Mesenchymal stem cell (in vitro differentiated cells and primary cell): Measurements from ENCODE around the gene CALML6.

Source experiments
- DNase-seq: peaks from one replicate; pipeline ENCODE4 v3.0.0-alpha.2; 2013
- H2AFZ ChIP-seq: one replicate; pipeline ENCODE4 v1.6.1; 2013; ENCODE audit warnings: low read depth, mild to moderate bottlenecking, control low read depth, inconsistent platforms, low read length, moderate library complexity
- H2AK5ac ChIP-seq: 2 replicates; pipeline ENCODE4 v1.6.1; 2013; ENCODE audit warnings: low read length, moderate library complexity, mild to moderate bottlenecking, inconsistent platforms; ENCODE audit not compliant: severe bottlenecking
- H2BK120ac ChIP-seq: one replicate; pipeline ENCODE4 v1.6.1; 2013; ENCODE audit warnings: low read depth, mild to moderate bottlenecking, inconsistent platforms, low read length, moderate library complexity
- H2BK12ac ChIP-seq, 2 experiments: one replicate each; pipeline ENCODE4 v1.6.1; 2013; ENCODE audit warnings: inconsistent platforms in 2 of 2, low read length in 2 of 2, mild to moderate bottlenecking in 2 of 2, moderate library complexity in 2 of 2, control low read depth in 1 of 2
- H2BK15ac ChIP-seq: one replicate; pipeline ENCODE4 v1.6.1; 2013; ENCODE audit warnings: mild to moderate bottlenecking, low read depth, inconsistent platforms; ENCODE audit not compliant: poor library complexity, severe bottlenecking
- H2BK5ac ChIP-seq: 2 replicates; pipeline ENCODE4 v1.6.1; 2013; ENCODE audit warnings: low read depth, mild to moderate bottlenecking, low read length, control low read depth, inconsistent platforms; ENCODE audit not compliant: poor library complexity, severe bottlenecking
- H3K14ac ChIP-seq, 2 experiments: one replicate each; pipeline ENCODE4 v1.6.1; 2013; ENCODE audit warnings: inconsistent platforms in 2 of 2, low read length in 2 of 2, control low read depth in 1 of 2, mild to moderate bottlenecking in 1 of 2, moderate library complexity in 1 of 2
- H3K18ac ChIP-seq, 2 experiments: one replicate each; pipeline ENCODE4 v1.6.1; 2013; ENCODE audit warnings: inconsistent platforms in 2 of 2, low read length in 2 of 2, control low read depth in 1 of 2, low read depth in 1 of 2, mild to moderate bottlenecking in 1 of 2
- H3K23ac ChIP-seq, 2 experiments: one replicate each; pipeline ENCODE4 v1.6.1; 2013; ENCODE audit warnings: inconsistent platforms in 2 of 2, low read length in 2 of 2, mild to moderate bottlenecking in 2 of 2, moderate library complexity in 2 of 2, control low read depth in 1 of 2
- H3K27ac ChIP-seq: 2 replicates; pipeline ENCODE4 v1.5.1; 2013; ENCODE audit warnings: mild to moderate bottlenecking, moderate library complexity, low read length, control low read depth, inconsistent platforms; ENCODE audit not compliant: poor library complexity, severe bottlenecking
- H3K27me3 ChIP-seq, 2 experiments: 2 replicates each; pipeline versions ENCODE4 v1.6.1 to v1.7.0; 2013; ENCODE audit warnings: low read length in 2 of 2, mild to moderate bottlenecking in 2 of 2, moderate library complexity in 2 of 2, control low read depth in 1 of 2, inconsistent platforms in 1 of 2; ENCODE audit not compliant: control insufficient read depth in 1 of 2, insufficient read depth in 1 of 2
- H3K36me3 ChIP-seq, 2 experiments: 2 replicates each; pipeline versions ENCODE4 v1.6.1 to v1.7.0; 2013; ENCODE audit warnings: low read length in 2 of 2, control low read depth in 1 of 2, inconsistent platforms in 1 of 2, low read depth in 1 of 2, mild to moderate bottlenecking in 1 of 2; ENCODE audit not compliant: insufficient read depth in 2 of 2, control insufficient read depth in 1 of 2
- H3K4ac ChIP-seq, 2 experiments: one replicate each; pipeline ENCODE4 v1.6.1; 2013; ENCODE audit warnings: inconsistent platforms in 2 of 2, low read length in 2 of 2, mild to moderate bottlenecking in 2 of 2, moderate library complexity in 2 of 2, control low read depth in 1 of 2, low read depth in 1 of 2
- H3K4me1 ChIP-seq: 2 replicates; pipeline ENCODE4 v1.6.1; 2013; ENCODE audit warnings: low read depth, low read length, control low read depth; ENCODE audit not compliant: control insufficient read depth, insufficient read depth
- H3K4me2 ChIP-seq: 2 replicates; pipeline ENCODE4 v1.6.1; 2013; ENCODE audit warnings: low read length, mild to moderate bottlenecking, inconsistent platforms; ENCODE audit not compliant: poor library complexity, severe bottlenecking
- H3K4me3 ChIP-seq, 2 experiments: 2 replicates each; pipeline versions ENCODE4 v1.5.1 to v1.7.0; 2013; ENCODE audit warnings: low read length in 2 of 2, mild to moderate bottlenecking in 2 of 2, control low read depth in 1 of 2, low read depth in 1 of 2; ENCODE audit not compliant: insufficient read depth in 1 of 2
- H3K79me1 ChIP-seq: replicated peaks from 2 replicates; pipeline ENCODE4 v1.6.1; 2013; ENCODE audit warnings: mild to moderate bottlenecking, control low read depth, low read length, inconsistent platforms; ENCODE audit not compliant: poor library complexity, severe bottlenecking
- H3K9ac ChIP-seq: 2 replicates; pipeline ENCODE4 v1.7.0; 2013; ENCODE audit warnings: mild to moderate bottlenecking, low read length, moderate library complexity
- H3K9me3 ChIP-seq: 2 replicates; pipeline ENCODE4 v1.7.0; 2013; ENCODE audit warnings: mild to moderate bottlenecking, low read length; ENCODE audit not compliant: control insufficient read depth
- H4K8ac ChIP-seq: one replicate; pipeline ENCODE4 v1.6.1; 2013; ENCODE audit warnings: inconsistent platforms, mild to moderate bottlenecking, low read length, moderate library complexity
- H4K91ac ChIP-seq: one replicate; pipeline ENCODE4 v1.6.1; 2013; ENCODE audit warnings: mild to moderate bottlenecking, low read length, inconsistent platforms
- WGBS: methylation state at CpG from one replicate; pipeline ENCODE4 v1.1.7; 2013; ENCODE audit warnings: mixed read lengths; 5-methylcytosine and 5-hydroxymethylcytosine counted together

Gene CALML6

GRCh38 chr1:1954831-1955441, 39.9 kb downstream of the CALML6 start:
- Histone ChIP-seq H2AK5ac (no peak overlapping the region), H3K9me3 (no peaks in the 10 kb centered on the region), H3K4ac (no peak overlapping the region), H3K23ac (peak overlapping the region in 1 of 2 experiments; percentile 53), H4K8ac (no peak overlapping the region), H2BK12ac (no peak overlapping the region), H3K4me1 (peaks cover 4% of the 10 kb centered on the region), H3K14ac (no peak overlapping the region), H3K9ac (no peak overlapping the region), H4K91ac (no peak overlapping the region), H3K27ac (no peak overlapping the region), H3K36me3 (no peaks in the 10 kb centered on the region), H3K18ac (no peak overlapping the region), H3K27me3 (peaks cover 12 to 55% of the 10 kb centered on the region in 2 experiments), H3K4me2 (no peak overlapping the region), H2BK120ac (no peak overlapping the region), H3K79me1 (no peaks in the 10 kb centered on the region), H3K4me3 (no peak overlapping the region), H2AFZ (no peak overlapping the region), H2BK5ac (no peak overlapping the region), H2BK15ac (no peak overlapping the region)
- no peak for DNase-seq
- WGBS: 95% methylated on average over 46 of the region's 46 CpGs

DNA sequence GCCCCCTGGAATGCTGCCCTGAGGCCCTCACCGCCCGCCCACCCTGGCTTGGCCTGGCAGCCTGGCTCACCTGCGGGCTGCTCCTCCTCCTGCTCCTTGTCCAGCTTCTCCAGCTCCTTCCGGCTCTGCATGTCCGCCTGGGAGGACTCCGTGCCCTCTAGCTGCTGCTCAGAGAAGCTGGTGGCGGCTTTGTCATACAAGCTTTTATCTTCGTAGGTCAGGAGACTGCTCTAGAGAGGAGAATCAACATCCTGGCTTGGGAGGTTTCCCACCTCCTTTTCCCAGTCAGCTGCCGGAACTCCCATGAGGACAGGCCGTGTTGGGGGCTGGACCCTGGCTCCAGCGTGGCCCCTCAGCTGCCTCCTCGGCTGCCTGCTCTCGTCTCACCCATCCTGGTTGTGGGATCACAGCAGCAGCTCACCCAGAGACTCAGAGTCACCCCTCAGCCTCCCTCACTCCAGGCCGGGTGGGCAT, 40.6 kb downstream of the CALML6 start:
- Histone ChIP-seq H2AK5ac (no peak overlapping the region), H3K23ac (no peak overlapping the region), H3K79me1 (no peaks in the 10 kb centered on the region), H3K4me2 (no peak overlapping the region), H3K18ac (no peak overlapping the region), H3K36me3 (no peaks in the 10 kb centered on the region), H3K4ac (no peak overlapping the region), H2AFZ (no peak overlapping the region), H2BK120ac (no peak overlapping the region), H3K4me3 (no peak overlapping the region), H4K91ac (no peak overlapping the region), H4K8ac (no peak overlapping the region), H2BK5ac (no peak overlapping the region), H3K9me3 (no peaks in the 10 kb centered on the region), H2BK12ac (no peak overlapping the region), H2BK15ac (no peak overlapping the region), H3K14ac (no peak overlapping the region), H3K4me1 (peaks cover 11% of the 10 kb centered on the region), H3K27ac (no peak overlapping the region), H3K9ac (no peak overlapping the region), H3K27me3 (peaks cover 17 to 56% of the 10 kb centered on the region in 2 experiments)
- WGBS: 77% methylated on average over 14 of the region's 14 CpGs
- no peak for DNase-seq

DNA sequence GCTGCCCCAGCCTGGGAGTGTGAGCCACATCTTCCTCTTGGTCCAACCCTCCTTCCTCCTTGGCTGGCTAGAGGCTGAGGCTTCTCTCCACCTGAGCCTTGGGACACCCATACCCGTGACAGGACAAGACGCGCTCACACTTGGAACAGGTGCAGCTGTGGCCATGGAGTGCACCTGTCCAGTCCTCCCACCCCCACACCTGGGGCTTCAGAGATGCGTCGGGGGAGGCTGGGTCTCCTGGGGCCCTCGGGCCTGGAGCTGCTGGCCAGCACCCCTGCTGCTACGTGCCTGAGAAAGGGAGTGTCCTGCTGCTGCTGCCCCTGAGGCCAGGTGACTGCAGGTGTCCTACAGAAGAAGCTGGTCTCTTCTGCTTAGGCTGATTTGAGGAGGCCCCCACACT, 41.0 kb downstream of the CALML6 start:
- no peak overlapping the region for H3K18ac ChIP-seq
- H3K4me1 ChIP-seq: peaks cover 11% of the 10 kb centered on the region
- no peak overlapping the region for H4K91ac ChIP-seq
- H3K36me3 ChIP-seq: no peaks in the 10 kb centered on the region
- no peak overlapping the region for H3K4ac ChIP-seq
- no peak overlapping the region for H2AFZ ChIP-seq
- no peak overlapping the region for H2BK120ac ChIP-seq
- H2AK5ac ChIP-seq: no peak overlapping the region
- H3K27me3 ChIP-seq: peaks cover 21 to 57% of the 10 kb centered on the region in 2 experiments
- no peak overlapping the region for H3K14ac ChIP-seq
- no peak overlapping the region for H3K9ac ChIP-seq
- no peak overlapping the region for H2BK5ac ChIP-seq
- no peak overlapping the region for H4K8ac ChIP-seq
- H3K9me3 ChIP-seq: no peaks in the 10 kb centered on the region
- no peak overlapping the region for H3K27ac ChIP-seq
- H2BK15ac ChIP-seq: no peak overlapping the region
- no peak overlapping the region for H3K4me3 ChIP-seq
- H3K4me2 ChIP-seq: no peak overlapping the region
- no peak overlapping the region for H2BK12ac ChIP-seq
- 81% methylated on average over 7 of the region's 7 CpGs for WGBS
- H3K23ac ChIP-seq: no peak overlapping the region
- no peak for DNase-seq
- H3K79me1 ChIP-seq: no peaks in the 10 kb centered on the region

- no peak overlapping the region for H3K9ac ChIP-seq
- DNase-seq: no peak
- no peak overlapping the region for H2BK12ac ChIP-seq
- no peak overlapping the region for H2AFZ ChIP-seq
- no peak overlapping the region for H2BK120ac ChIP-seq
- no peak overlapping the region for H3K4me2 ChIP-seq
- 91% methylated on average over 38 of the region's 38 CpGs for WGBS
- H4K91ac ChIP-seq: no peak overlapping the region
- no peaks in the 10 kb centered on the region for H3K79me1 ChIP-seq
- peaks cover 11% of the 10 kb centered on the region for H3K4me1 ChIP-seq
- no peak overlapping the region for H3K14ac ChIP-seq
- H3K4ac ChIP-seq: no peak overlapping the region
- no peak overlapping the region for H3K18ac ChIP-seq
- no peak overlapping the region for H2BK5ac ChIP-seq
- H2AK5ac ChIP-seq: no peak overlapping the region
- no peak overlapping the region for H3K27ac ChIP-seq
- no peak overlapping the region for H2BK15ac ChIP-seq
- H3K9me3 ChIP-seq: no peaks in the 10 kb centered on the region
- no peak overlapping the region for H3K23ac ChIP-seq
- no peak overlapping the region for H4K8ac ChIP-seq
- H3K36me3 ChIP-seq: no peaks in the 10 kb centered on the region
- H3K27me3 ChIP-seq: peaks cover 26 to 57% of the 10 kb centered on the region in 2 experiments
- H3K4me3 ChIP-seq: no peak overlapping the region
These were observed 41.8 kb downstream of the CALML6 start for GRCh38 chr1:1956586-1957532.
